H1 (cell line): ENCODE measurements around the gene TUT7. TPM values are rescaled to one million over a fixed set of nuclear protein-coding genes. Genes with fewer than 3 reads are reported as not detected.

Experiments used
- CTCF ChIA-PET: fragments of 300-600 bp; sonication (Branson Sonifier 250); formaldehyde crosslinking; loops from one replicate; lab custom pipeline; 2021; ENCODE audit not compliant: partially characterized antibody; lab: Charles Lee
- POLR2A ChIA-PET: fragments of 300-600 bp; sonication (Branson Sonifier 250); formaldehyde crosslinking; loops from one replicate; lab custom pipeline; 2021; ENCODE audit warnings: inconsistent platforms; ENCODE audit not compliant: partially characterized antibody; lab: Charles Lee
- DNase-seq, 2 experiments: peaks; one replicate each; pipeline versions ENCODE4 v3.0.0 to v3.0.0-alpha.2; 2010 to 2022; ENCODE audit warnings: low spot score in 2 of 2, low read depth in 1 of 2, mixed read lengths in 1 of 2
- FAIRE-seq: peaks from 2 replicates; lab custom pipeline; 2011; peaks lifted over from hg19 to GRCh38; lab: Jason Lieb, UNC
- H2AFZ ChIP-seq: 2 replicates; pipeline ENCODE4 v1.8.1; 2012; ENCODE audit warnings: low read length, inconsistent platforms
- H2AK5ac ChIP-seq: 2 replicates; pipeline ENCODE4 v1.6.1; 2013; ENCODE audit warnings: low read depth, low read length
- H2BK120ac ChIP-seq: replicated peaks from 2 replicates; pipeline ENCODE3; 2013; ENCODE audit warnings: low read depth, low read length, inconsistent platforms
- H2BK12ac ChIP-seq: 2 replicates; pipeline ENCODE4 v1.6.1; 2013; ENCODE audit warnings: low read depth, low read length
- H2BK15ac ChIP-seq: 2 replicates; pipeline ENCODE4 v1.6.1; 2013; ENCODE audit warnings: low read length
- H2BK20ac ChIP-seq: 2 replicates; pipeline ENCODE4 v1.6.1; 2013; ENCODE audit warnings: low read length
- H2BK5ac ChIP-seq: 2 replicates; pipeline ENCODE4 v1.6.1; 2013; ENCODE audit warnings: low read depth, low read length
- H3K14ac ChIP-seq: 2 replicates; pipeline ENCODE4 v1.6.1; 2013; ENCODE audit warnings: inconsistent platforms; ENCODE audit not compliant: insufficient read length
- H3K18ac ChIP-seq: 2 replicates; pipeline ENCODE4 v1.6.1; 2013; ENCODE audit warnings: low read length; ENCODE audit errors: extremely low read depth
- H3K23ac ChIP-seq: 2 replicates; pipeline ENCODE4 v1.6.1; 2013; ENCODE audit warnings: inconsistent platforms; ENCODE audit not compliant: insufficient read length
- H3K23me2 ChIP-seq: 2 replicates; pipeline ENCODE4 v1.6.1; 2013; ENCODE audit warnings: low read depth, low read length
- H3K27ac ChIP-seq: 2 replicates; pipeline ENCODE4 v1.6.1; 2011; ENCODE audit warnings: low read depth, low read length, inconsistent platforms
- H3K27me3 ChIP-seq, 4 experiments: replicated peaks in 1 of 4; 1 replicate in 1 of 4; 2 replicates in 3 of 4; pipeline versions ENCODE4 v1.6.1 to v1.8.1; 2011 to 2013; ENCODE audit warnings: low read length in 3 of 4, mild to moderate bottlenecking in 3 of 4, inconsistent platforms in 2 of 4, mixed read lengths in 2 of 4, moderate library complexity in 1 of 4; ENCODE audit not compliant: control insufficient read depth in 3 of 4, insufficient read depth in 3 of 4; ENCODE audit errors: extremely low read depth in 1 of 4
- H3K36me3 ChIP-seq, 4 experiments: 2 replicates each; pipeline versions ENCODE4 v1.6.1 to v1.8.1; 2011 to 2013; ENCODE audit warnings: mild to moderate bottlenecking in 4 of 4, low read length in 3 of 4, moderate library complexity in 2 of 4, control low read depth in 1 of 4, inconsistent platforms in 1 of 4; ENCODE audit not compliant: insufficient read depth in 4 of 4, control insufficient read depth in 2 of 4
- H3K4ac ChIP-seq: replicated peaks from 2 replicates; pipeline ENCODE3; 2013; ENCODE audit warnings: low read length, low read depth, mixed read lengths, inconsistent platforms; ENCODE audit not compliant: insufficient read length
- H3K4me1 ChIP-seq, 4 experiments: replicated peaks in 1 of 4; 1 replicate in 1 of 4; 2 replicates in 3 of 4; pipeline versions ENCODE4 v1.6.1 to v1.8.1; 2011 to 2013; ENCODE audit warnings: low read length in 3 of 4, inconsistent platforms in 2 of 4, mixed read lengths in 1 of 4; ENCODE audit not compliant: insufficient read depth in 4 of 4, control insufficient read depth in 3 of 4
- H3K4me2 ChIP-seq, 2 experiments: 2 replicates each; pipeline versions ENCODE4 v1.6.1 to v1.8.1; 2011 to 2013; ENCODE audit warnings: low read depth in 2 of 2, low read length in 2 of 2, control low read depth in 1 of 2, inconsistent platforms in 1 of 2, mild to moderate bottlenecking in 1 of 2; ENCODE audit not compliant: insufficient read depth in 1 of 2
- H3K4me3 ChIP-seq, 4 experiments: fragments of 200-600, 300-600 bp in 1 of 4; sonication (generic), shearing (Covaris generic), sonication (Bioruptor Twin) in 1 of 4; 2 replicates each; pipeline versions ENCODE4 v1.5.1 to v1.8.1; 2011 to 2016; ENCODE audit warnings: low read length in 4 of 4, low read depth in 3 of 4, control low read depth in 2 of 4, inconsistent platforms in 2 of 4, mild to moderate bottlenecking in 2 of 4, mixed read lengths in 1 of 4, moderate library complexity in 1 of 4; ENCODE audit not compliant: insufficient read depth in 2 of 4; ENCODE audit errors: extremely low read depth in 1 of 4
- H3K56ac ChIP-seq: replicated peaks from 2 replicates; pipeline ENCODE3; 2013; ENCODE audit warnings: low read depth, mild to moderate bottlenecking, mixed read lengths, low read length, inconsistent platforms; ENCODE audit not compliant: insufficient read length
- H3K79me1 ChIP-seq: 2 replicates; pipeline ENCODE4 v1.6.1; 2013; ENCODE audit warnings: low read depth, low read length, control low read depth
- H3K79me2 ChIP-seq, 2 experiments: 2 replicates each; pipeline versions ENCODE4 v1.6.1 to v1.8.1; 2012 to 2013; ENCODE audit warnings: low read length in 2 of 2, mild to moderate bottlenecking in 2 of 2, inconsistent platforms in 1 of 2; ENCODE audit not compliant: insufficient read depth in 2 of 2, control insufficient read depth in 1 of 2
- H3K9ac ChIP-seq, 4 experiments: replicated peaks in 1 of 4; 1 replicate in 1 of 4; 2 replicates in 3 of 4; pipeline versions ENCODE4 v1.6.1 to v1.8.1; 2011 to 2013; ENCODE audit warnings: low read depth in 3 of 4, low read length in 3 of 4, control low read depth in 2 of 4, mild to moderate bottlenecking in 2 of 4, moderate library complexity in 2 of 4, inconsistent platforms in 1 of 4; ENCODE audit errors: extremely low read depth in 1 of 4
- H3K9me3 ChIP-seq, 2 experiments: 2 replicates each; pipeline versions ENCODE4 v1.6.1 to v1.8.1; 2012 to 2013; ENCODE audit warnings: mild to moderate bottlenecking in 2 of 2, moderate library complexity in 2 of 2, control low read depth in 1 of 2, inconsistent platforms in 1 of 2, low read depth in 1 of 2, low read length in 1 of 2, mixed read lengths in 1 of 2; ENCODE audit not compliant: insufficient read depth in 2 of 2
- H4K20me1 ChIP-seq, 2 experiments: replicated peaks in 1 of 2; 2 replicates each; pipeline versions ENCODE3 to v1.8.1; 2011 to 2013; ENCODE audit warnings: inconsistent platforms in 2 of 2, low read length in 2 of 2, mild to moderate bottlenecking in 1 of 2; ENCODE audit not compliant: insufficient read depth in 2 of 2, control insufficient read depth in 1 of 2
- H4K5ac ChIP-seq: 2 replicates; pipeline ENCODE4 v1.6.1; 2013; ENCODE audit warnings: low read length, low read depth, mixed read lengths, inconsistent platforms; ENCODE audit not compliant: insufficient read length
- H4K8ac ChIP-seq: 2 replicates; pipeline ENCODE4 v1.8.0; 2013; ENCODE audit warnings: mild to moderate bottlenecking, moderate library complexity, low read length, inconsistent platforms; ENCODE audit not compliant: insufficient read depth; ENCODE audit errors: extremely low read depth
- H4K91ac ChIP-seq: replicated peaks from 2 replicates; pipeline ENCODE3; 2013; ENCODE audit warnings: low read length, mixed read lengths, inconsistent platforms; ENCODE audit not compliant: insufficient read length
- ASH2L ChIP-seq: fragments of 200-600, 300-600 bp; sonication (generic); IDR thresholded peaks from one replicate; pipeline ENCODE4 v1.7.1; 2017; ENCODE audit warnings: low read length
- E2F6 ChIP-seq: IDR thresholded peaks from 2 replicates; pipeline ENCODE4 v1.6.1; 2012; ENCODE audit warnings: inconsistent platforms
- HDAC6 ChIP-seq: IDR thresholded peaks from one replicate; pipeline ENCODE4 v1.7.1; 2012; ENCODE audit warnings: low read depth, mild to moderate bottlenecking, inconsistent platforms, low read length, moderate library complexity
- KDM4A ChIP-seq: IDR thresholded peaks from one replicate; pipeline ENCODE4 v1.7.1; 2012; ENCODE audit warnings: low read depth, mild to moderate bottlenecking, moderate library complexity, low read length, inconsistent platforms; ENCODE audit not compliant: severe bottlenecking
- PHF8 ChIP-seq: fragments of 200-600 bp; sonication (generic); conservative IDR thresholded peaks from 2 replicates; pipeline ENCODE4 v1.7.1; 2012; ENCODE audit warnings: low read depth, mild to moderate bottlenecking, inconsistent platforms, low read length, moderate library complexity
- POLR2A ChIP-seq, 2 experiments: IDR thresholded peaks; 1 replicate in 1 of 2; 2 replicates in 1 of 2; pipeline ENCODE4 v1.6.1; 2011; ENCODE audit warnings: low read depth in 2 of 2, low read length in 2 of 2, mild to moderate bottlenecking in 2 of 2; ENCODE audit errors: control extremely low read depth in 1 of 2
- RBBP5 ChIP-seq: IDR thresholded peaks from 2 replicates; pipeline ENCODE4 v1.7.1; 2012; ENCODE audit warnings: low read depth, mild to moderate bottlenecking, inconsistent platforms, low read length, moderate library complexity, borderline replicate concordance
- SIN3A ChIP-seq, 2 experiments: IDR thresholded peaks in 1 of 2; conservative IDR thresholded peaks in 1 of 2; 2 replicates each; pipeline ENCODE4 v1.6.1; 2011 to 2012; ENCODE audit warnings: low read length in 2 of 2, improper control_type of control experiment in 1 of 2, low read depth in 1 of 2, mild to moderate bottlenecking in 1 of 2
- TAF1 ChIP-seq: IDR thresholded peaks from 2 replicates; pipeline ENCODE4 v1.6.1; 2011; ENCODE audit warnings: mild to moderate bottlenecking, low read depth, low read length
- TAF7 ChIP-seq: optimal IDR thresholded peaks from 2 replicates; pipeline ENCODE3; 2011; ENCODE audit warnings: low read depth, mild to moderate bottlenecking, inconsistent platforms, low read length, moderate library complexity, borderline replicate concordance
- TBP ChIP-seq: IDR thresholded peaks from 2 replicates; pipeline ENCODE4 v1.6.1; 2011; ENCODE audit warnings: low read depth, low read length, improper control_type of control experiment
- WGBS, 2 experiments: shearing (Covaris generic) in 1 of 2; methylation state at CpG; one replicate each; pipeline versions ENCODE4 v1.1.6 to v1.1.7; 2013 to 2015; ENCODE audit warnings: low lambda C conversion rate in 2 of 2, mixed read lengths in 2 of 2, inconsistent platforms in 1 of 2, low coverage in 1 of 2, missing lambda C conversion rate in 1 of 2; ENCODE audit not compliant: insufficient replicate concordance in 2 of 2, insufficient coverage in 1 of 2, insufficient read length in 1 of 2; ENCODE audit errors: extremely low coverage in 1 of 2, missing lambda C conversion rate in 1 of 2; 5-methylcytosine and 5-hydroxymethylcytosine counted together
- polyA plus RNA-seq, 7 experiments: library from polyadenylated mRNA; depleted of rRNA in 3 of 7; stranded (reverse) in 5 of 7; unstranded in 2 of 7; fragments of >200 nt in 5 of 7; fragments of 200-250 nt in 2 of 7; gene quantifications; 1 replicate in 5 of 7; 2 replicates in 1 of 7; 4 replicates in 1 of 7; pipeline versions ENCODE4 v1.2.1 to v1.2.3, GENCODE V29; 2011 to 2013; ENCODE audit warnings: missing spikeins in 2 of 7, mixed read lengths in 2 of 7
- total RNA-seq: library from RNA; stranded (reverse); fragmentation: NEBNext Ultra II Directional; extraction: Animal tissue kit (Norgen Biotek cat#: 25700); gene quantifications from 2 replicates; pipeline ENCODE4 v1.2.1, GENCODE V29; 2021

The TUT7 gene
- total and polyA plus RNA-seq, 2 of the 8 experiments (the other 6 are each of a cell fraction or from before 2014, with no cell fraction given): 4.8 to 19.3 TPM

GRCh38 chr9:86281593-86282076, 72.6 kb downstream of the TUT7 start:
- no peak overlapping the region for H3K23ac ChIP-seq
- peak overlapping the region; percentile 72; the same call in 1 of the 2 replicates for H2BK12ac ChIP-seq
- no peak overlapping the region for H2BK120ac ChIP-seq
- no peaks in the 10 kb centered on the region; a peak in 1 of 7 replicates for H3K27me3 ChIP-seq
- peaks cover 0 to 11% (median 3%) of the 10 kb centered on the region in 4 experiments; a peak in 4 of 8 replicates for H3K36me3 ChIP-seq
- peak overlapping the region; percentile 93; the same call in 1 of the 2 replicates for H4K8ac ChIP-seq
- ChIA-PET POLR2A (interaction anchor here (0.7 to 2.4 kb wide), 8 partner anchors 11 to 186 kb away, joined by 3 to 17 read pairs (median 4); partner anchors contain the start of gene GOLM1), CTCF (interaction anchor here (1.0 kb wide), 2 partner anchors 40 to 79 kb away, joined by 3 read pairs; no protein-coding TSS in a partner anchor)
- peak overlapping the region; percentile 4 for H4K91ac ChIP-seq
- WGBS, 2 experiments: 1% methylated on average over 30 of the region's 31 CpGs; no CpG with 5 or more reads in 1 of the 2 experiments
- H3K4me3 ChIP-seq: peak overlapping the region; percentile 88 to 96 (median 93)
- peak overlapping the region; percentile 26 for H3K56ac ChIP-seq
- no peaks in the 10 kb centered on the region for H3K9me3 ChIP-seq
- H4K20me1 ChIP-seq: peaks cover 0 to 4% of the 10 kb centered on the region in 2 experiments
- DNase-seq: no peak
- H3K4me1 ChIP-seq: peaks cover 0 to 9% (median 5%) of the 10 kb centered on the region in 4 experiments; a peak in 5 of 7 replicates
- 0 out of 2 replicates have a peak overlapping the region, but pooled peaks have one; percentile 5 for H2BK15ac ChIP-seq
- H3K18ac ChIP-seq: no peak overlapping the region
- H2AK5ac ChIP-seq: no peak overlapping the region
- peaks cover 3% of the 10 kb centered on the region; the same call in 1 of the 2 replicates for H3K79me1 ChIP-seq
- H3K14ac ChIP-seq: no peak overlapping the region
- peaks cover 9 to 45% of the 10 kb centered on the region in 2 experiments for H3K79me2 ChIP-seq
- H3K27ac ChIP-seq: peak overlapping the region; percentile 90
- H2BK5ac ChIP-seq: peak overlapping the region; percentile 94
- H3K4ac ChIP-seq: peak overlapping the region; percentile 36
- no peak overlapping the region for H2BK20ac ChIP-seq
- peak overlapping the region; percentile 88 to 97 (median 92) for H3K9ac ChIP-seq
- peaks cover 7% of the 10 kb centered on the region for H3K23me2 ChIP-seq
- H2AFZ ChIP-seq: peak overlapping the region; percentile 36
- FAIRE-seq: no peak
- peak overlapping the region; percentile 94 for H4K5ac ChIP-seq
- peak overlapping the region; percentile 81 to 90 for H3K4me2 ChIP-seq
- TF ChIP-seq TAF1: peak; percentile 2; the same call in 1 of the 2 replicates
- peak in 1 of 2 experiments; percentile 72; a peak in 1 of 3 replicates for TF ChIP-seq POLR2A (IDR thresholded peaks at IDR 0.05; ENCODE audit: control extremely low read depth in 1 of 2, low read depth in 2 of 2, low read length in 2 of 2)
- TF ChIP-seq E2F6: no peak
- peak; percentile 18; the same call in 1 of the 2 replicates for TF ChIP-seq TBP
- TF ChIP-seq ASH2L: peak; percentile 46
- TF ChIP-seq TAF7: peak; percentile 33
- TF ChIP-seq KDM4A: peak; percentile 33
- TF ChIP-seq RBBP5: 0 out of 2 replicates have a peak, but pooled peaks have one; percentile 75
- TF ChIP-seq HDAC6: no peak
- peak; percentile 80; the same call in 1 of the 2 replicates for TF ChIP-seq PHF8
- 0 out of 4 replicates have a peak, but pooled peaks of 1 of the 2 experiments have one; percentile 16 for TF ChIP-seq SIN3A (conservative IDR thresholded peaks at IDR 0.05 in 1 of 2, IDR thresholded peaks at IDR 0.05 in 1 of 2; ENCODE audit: low read depth in 1 of 2, low read length in 2 of 2)
